HCT116 (cell line): ENCODE data around the gene PRRX1. TPM values are rescaled to one million over a fixed set of nuclear protein-coding genes. Genes with fewer than 3 reads are reported as not detected.

Experiments used
- ATAC-seq: fragments of 200-7000 bp; cut with Tn5 transposase; 2 replicates; pipeline ENCODE4 v1.9.1; 2020; ENCODE audit warnings: mild to moderate bottlenecking, moderate library complexity
- BruUV-seq: library from RNA; stranded (reverse); fragments of 400-500 nt; replicated peaks from 2 replicates; lab custom pipeline; 2021; lab: Mats Ljungman, UMichigan
- CTCF ChIA-PET: fragments of 300-600 bp; sonication (Branson Sonifier 250); formaldehyde crosslinking; loops from one replicate; lab custom pipeline; 2021; ENCODE audit warnings: antibody characterized with exemption; lab: Charles Lee
- POLR2A ChIA-PET: fragments of 300-600, 350-600 bp; sonication (Branson Sonifier 250); formaldehyde crosslinking; loops from one replicate; lab custom pipeline; 2021; ENCODE audit warnings: antibody characterized with exemption; lab: Charles Lee
- RAD21 ChIA-PET, 2 experiments: fragments of 300-600 bp; sonication (Branson Sonifier 250); formaldehyde crosslinking; loops; one replicate each; lab custom pipeline; 2023; ENCODE audit warnings: low total read pairs in 2 of 2; ENCODE audit not compliant: uncharacterized antibody in 2 of 2, unreplicated experiment in 2 of 2, low non-redundant PET in 1 of 2; lab: Charles Lee
- DNase-seq: peaks from one replicate; pipeline ENCODE4 v3.0.0-alpha.2; 2010; ENCODE audit warnings: low read depth, low spot score
- H2AFZ ChIP-seq: fragments of 200-600 bp; shearing (Covaris generic), sonication (generic); 2 replicates; pipeline ENCODE4 v1.6.1; 2017; ENCODE audit warnings: low read depth, mixed run types, mixed read lengths, antibody characterized with exemption, low read length; ENCODE audit not compliant: poor library complexity, severe bottlenecking
- H3K27ac ChIP-seq: 2 replicates; pipeline ENCODE4 v1.5.1; 2012; ENCODE audit warnings: low read depth, low read length
- H3K27me3 ChIP-seq: fragments of 200-600 bp; sonication (generic); 2 replicates; pipeline ENCODE4 v1.6.1; 2016; ENCODE audit warnings: mixed run types, low read length, mixed read lengths; ENCODE audit not compliant: insufficient read depth
- H3K36me3 ChIP-seq, 2 experiments: fragments of 200-500 bp in 1 of 2; fragments of 200-600 bp in 1 of 2; sonication (Bioruptor generic) in 1 of 2; sonication (generic) in 1 of 2; 2 replicates each; pipeline versions ENCODE4 v1.5.1 to v1.6.1; 2014 to 2016; ENCODE audit warnings: low read length in 2 of 2, inconsistent platforms in 1 of 2, mixed read lengths in 1 of 2, mixed run types in 1 of 2; ENCODE audit not compliant: insufficient read depth in 2 of 2, control insufficient read depth in 1 of 2
- H3K4me1 ChIP-seq, 2 experiments: fragments of 200-600 bp in 1 of 2; sonication (generic) in 1 of 2; 2 replicates each; pipeline versions ENCODE4 v1.5.1 to v1.6.1; 2012 to 2017; ENCODE audit warnings: low read length in 2 of 2, inconsistent platforms in 1 of 2, mild to moderate bottlenecking in 1 of 2, mixed read lengths in 1 of 2, mixed run types in 1 of 2, moderate library complexity in 1 of 2; ENCODE audit not compliant: insufficient read depth in 2 of 2, control insufficient read depth in 1 of 2
- H3K4me2 ChIP-seq: fragments of 200-600 bp; sonication (generic); 2 replicates; pipeline ENCODE4 v1.6.1; 2017; ENCODE audit warnings: mixed run types, low read length, mixed read lengths
- H3K4me3 ChIP-seq, 2 experiments: fragments of 200-600 bp in 1 of 2; sonication (generic) in 1 of 2; replicated peaks in 1 of 2; 2 replicates each; pipeline ENCODE4 v1.5.1; 2011 to 2016; ENCODE audit warnings: low read length in 2 of 2, control low read depth in 1 of 2, low read depth in 1 of 2, mild to moderate bottlenecking in 1 of 2, mixed read lengths in 1 of 2, mixed run types in 1 of 2
- H3K79me2 ChIP-seq: fragments of 200-600 bp; sonication (generic); 2 replicates; pipeline ENCODE4 v1.6.1; 2017; ENCODE audit warnings: mild to moderate bottlenecking, mixed run types, low read length, moderate library complexity, mixed read lengths; ENCODE audit not compliant: insufficient read depth
- H3K9ac ChIP-seq: fragments of 200-600 bp; sonication (generic); 2 replicates; pipeline ENCODE4 v1.6.1; 2016; ENCODE audit warnings: low read length, mixed read lengths
- H3K9me2 ChIP-seq: fragments of 200-600 bp; sonication (generic), shearing (Covaris generic); 2 replicates; pipeline ENCODE4 v1.6.1; 2017; ENCODE audit warnings: mixed run types, mild to moderate bottlenecking, moderate library complexity; ENCODE audit not compliant: insufficient read depth
- H3K9me3 ChIP-seq, 2 experiments: fragments of 200-500 bp in 1 of 2; fragments of 200-600 bp in 1 of 2; sonication (Bioruptor generic) in 1 of 2; sonication (generic) in 1 of 2; 2 replicates each; pipeline ENCODE4 v1.6.1; 2014 to 2017; ENCODE audit warnings: low read length in 2 of 2, mixed read lengths in 2 of 2, inconsistent platforms in 1 of 2, low read depth in 1 of 2, mild to moderate bottlenecking in 1 of 2, mixed run types in 1 of 2, moderate library complexity in 1 of 2; ENCODE audit not compliant: control insufficient read depth in 1 of 2, insufficient read depth in 1 of 2
- H4K20me1 ChIP-seq: fragments of 200-600 bp; sonication (generic), shearing (Covaris generic); 2 replicates; pipeline ENCODE4 v1.6.1; 2017; ENCODE audit warnings: mixed run types, mild to moderate bottlenecking, moderate library complexity; ENCODE audit not compliant: insufficient read depth
- CBX3 ChIP-seq: IDR thresholded peaks from 2 replicates; pipeline ENCODE4 v1.6.1; 2012; ENCODE audit warnings: low read depth
- CEBPB ChIP-seq: IDR thresholded peaks from 2 replicates; pipeline ENCODE4 v1.6.1; 2012; ENCODE audit warnings: low read depth
- EGR1 ChIP-seq: IDR thresholded peaks from 2 replicates; pipeline ENCODE4 v1.6.1; 2012; ENCODE audit warnings: low read depth
- ELF1 ChIP-seq: IDR thresholded peaks from 2 replicates; pipeline ENCODE4 v1.6.1; 2012; ENCODE audit warnings: low read depth, borderline replicate concordance
- EZH2 ChIP-seq: fragments of 200-600 bp; sonication (generic); IDR thresholded peaks from 2 replicates; pipeline ENCODE4 v1.6.1; 2017; ENCODE audit warnings: antibody characterized with exemption, mixed run types
- JUND ChIP-seq: IDR thresholded peaks from 2 replicates; pipeline ENCODE4 v1.6.1; 2012
- POLR2A ChIP-seq: IDR thresholded peaks from 2 replicates; pipeline ENCODE4 v1.7.0; 2011; ENCODE audit warnings: borderline replicate concordance; ENCODE audit not compliant: insufficient read depth, insufficient read length; ENCODE audit errors: extremely low read depth
- SP1 ChIP-seq: IDR thresholded peaks from 2 replicates; pipeline ENCODE4 v1.6.1; 2012; ENCODE audit warnings: low read depth
- SRF ChIP-seq: IDR thresholded peaks from 2 replicates; pipeline ENCODE4 v1.6.1; 2012; ENCODE audit warnings: low read depth
- TCF7L2 ChIP-seq: IDR thresholded peaks from 2 replicates; pipeline ENCODE4 v1.7.0; 2011; ENCODE audit warnings: borderline replicate concordance, inconsistent platforms; ENCODE audit not compliant: insufficient read depth, insufficient read length; ENCODE audit errors: extremely low read depth
- YY1 ChIP-seq: IDR thresholded peaks from 2 replicates; pipeline ENCODE4 v1.6.1; 2011; ENCODE audit warnings: low read length, low read depth, moderate library complexity, mild to moderate bottlenecking; ENCODE audit not compliant: insufficient replicate concordance; ENCODE audit errors: extremely low read depth
- ZNF274 ChIP-seq: fragments of 200-500 bp; sonication (Bioruptor generic); IDR thresholded peaks from 2 replicates; pipeline ENCODE4 v1.6.1; 2014; ENCODE audit warnings: mild to moderate bottlenecking, low read depth, low read length, inconsistent platforms
- intact Hi-C: fragments of 100-400 bp; cut with micrococcal nuclease; formaldehyde crosslinking; loops from 2 replicates; pipeline ENCODE4 v1.10.0; 2022
- total RNA-seq: library from RNA; stranded (reverse); gene quantifications from one replicate; pipeline ENCODE4 v1.2.1, GENCODE V29; 2021; ENCODE audit not compliant: unreplicated experiment
- TF ChIP-seq, protein P1 (sequence below): IDR thresholded peaks from 2 replicates; pipeline ENCODE4 v1.6.1; 2012
- TF ChIP-seq, protein P2 (sequence below): IDR thresholded peaks from 2 replicates; pipeline ENCODE4 v1.6.1; 2011; ENCODE audit warnings: mild to moderate bottlenecking, low read length, moderate library complexity; ENCODE audit not compliant: insufficient replicate concordance; ENCODE audit errors: extremely low read depth
- TF ChIP-seq, protein P3 (sequence below): IDR thresholded peaks from 2 replicates; pipeline ENCODE4 v1.6.1; 2012

Gene PRRX1
- total RNA-seq, 1 experiment from 2014 or later, result 0.37 TPM

DNA sequence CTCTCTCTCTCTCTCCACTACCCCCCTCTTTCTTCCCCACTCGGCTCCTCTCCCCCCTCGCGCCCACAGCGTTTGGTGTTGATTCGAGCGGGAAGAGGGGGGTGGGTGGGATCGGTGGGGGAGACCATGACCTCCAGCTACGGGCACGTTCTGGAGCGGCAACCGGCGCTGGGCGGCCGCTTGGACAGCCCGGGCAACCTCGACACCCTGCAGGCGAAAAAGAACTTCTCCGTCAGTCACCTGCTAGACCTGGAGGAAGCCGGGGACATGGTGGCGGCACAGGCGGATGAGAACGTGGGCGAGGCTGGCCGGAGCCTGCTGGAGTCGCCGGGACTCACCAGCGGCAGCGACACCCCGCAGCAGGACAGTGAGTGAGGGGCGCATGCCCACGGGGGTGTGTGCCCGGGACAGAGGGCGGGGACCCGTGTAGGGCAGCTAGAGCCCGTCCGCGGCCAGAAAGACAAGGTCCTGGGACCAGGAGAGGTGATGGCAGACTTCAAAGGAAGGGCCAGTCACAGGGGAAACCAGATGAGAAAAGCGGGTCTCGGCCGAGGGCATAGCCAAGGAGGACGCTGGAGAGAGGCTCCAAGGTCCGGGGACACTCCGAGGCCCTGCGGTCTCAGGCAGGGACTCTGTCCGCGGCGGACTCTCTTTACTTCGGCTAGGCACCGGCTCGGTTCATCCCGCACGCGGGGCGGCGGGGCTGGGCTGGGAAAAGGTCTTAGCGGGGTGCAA lies at the start of gene PRRX1 (continued):
- TF ChIP-seq, protein P1, sequence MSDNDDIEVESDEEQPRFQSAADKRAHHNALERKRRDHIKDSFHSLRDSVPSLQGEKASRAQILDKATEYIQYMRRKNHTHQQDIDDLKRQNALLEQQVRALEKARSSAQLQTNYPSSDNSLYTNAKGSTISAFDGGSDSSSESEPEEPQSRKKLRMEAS, result no peak
- no peak for TF ChIP-seq CBX3

DNA sequence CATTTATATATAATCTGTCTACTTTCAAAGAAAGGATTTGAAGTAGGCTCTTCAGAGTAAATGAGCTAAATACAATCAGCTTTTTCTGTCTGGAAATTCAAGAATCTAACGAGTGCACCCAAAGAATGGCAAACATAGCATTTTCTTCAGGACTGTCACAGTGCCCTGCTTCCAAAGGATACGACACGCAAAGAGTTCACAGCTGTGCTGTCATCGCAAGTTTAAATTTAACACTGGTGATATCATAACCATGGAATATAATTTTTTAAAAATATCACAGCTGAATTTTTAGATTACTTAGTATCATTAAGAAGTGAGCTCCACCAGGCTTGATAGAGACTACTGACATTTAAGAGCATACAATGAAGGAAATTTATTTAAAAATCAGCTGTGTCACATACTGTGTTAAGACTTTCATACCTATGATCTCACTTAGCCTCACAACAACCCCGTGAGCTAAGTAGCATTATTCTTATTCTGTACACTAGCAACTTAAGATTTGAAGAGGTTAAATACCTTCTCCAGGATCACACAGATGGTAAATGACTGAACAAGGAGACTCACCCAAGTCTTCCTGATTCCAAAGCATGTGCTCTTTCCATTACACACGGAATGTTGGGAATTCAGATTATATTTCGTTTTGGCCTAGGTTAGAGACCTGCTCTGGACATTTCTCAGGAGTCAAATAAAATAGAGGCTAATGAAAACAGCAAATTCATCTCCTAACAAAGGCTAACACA lies 46.2 kb upstream of the PRRX1 start:
- ChIA-PET RAD21 (no interaction called here), POLR2A (no interaction called here), CTCF (no interaction called here)
- Histone ChIP-seq H3K36me3 (no peaks in the 10 kb centered on the region), H3K4me2 (no peak overlapping the region), H3K79me2 (no peaks in the 10 kb centered on the region), H3K27me3 (no peaks in the 10 kb centered on the region), H3K9me2 (no peaks in the 10 kb centered on the region), H3K9ac (no peak overlapping the region), H3K9me3 (no peaks in the 10 kb centered on the region), H4K20me1 (no peaks in the 10 kb centered on the region), H3K4me3 (no peak overlapping the region), H2AFZ (no peak overlapping the region), H3K27ac (no peak overlapping the region), H3K4me1 (peaks cover 0 to 8% of the 10 kb centered on the region in 2 experiments; a peak in 1 of 4 replicates)
- no peak for TF ChIP-seq SRF
- no peak for TF ChIP-seq CBX3
- TF ChIP-seq, protein P1, result no peak
- TF ChIP-seq, protein P2, sequence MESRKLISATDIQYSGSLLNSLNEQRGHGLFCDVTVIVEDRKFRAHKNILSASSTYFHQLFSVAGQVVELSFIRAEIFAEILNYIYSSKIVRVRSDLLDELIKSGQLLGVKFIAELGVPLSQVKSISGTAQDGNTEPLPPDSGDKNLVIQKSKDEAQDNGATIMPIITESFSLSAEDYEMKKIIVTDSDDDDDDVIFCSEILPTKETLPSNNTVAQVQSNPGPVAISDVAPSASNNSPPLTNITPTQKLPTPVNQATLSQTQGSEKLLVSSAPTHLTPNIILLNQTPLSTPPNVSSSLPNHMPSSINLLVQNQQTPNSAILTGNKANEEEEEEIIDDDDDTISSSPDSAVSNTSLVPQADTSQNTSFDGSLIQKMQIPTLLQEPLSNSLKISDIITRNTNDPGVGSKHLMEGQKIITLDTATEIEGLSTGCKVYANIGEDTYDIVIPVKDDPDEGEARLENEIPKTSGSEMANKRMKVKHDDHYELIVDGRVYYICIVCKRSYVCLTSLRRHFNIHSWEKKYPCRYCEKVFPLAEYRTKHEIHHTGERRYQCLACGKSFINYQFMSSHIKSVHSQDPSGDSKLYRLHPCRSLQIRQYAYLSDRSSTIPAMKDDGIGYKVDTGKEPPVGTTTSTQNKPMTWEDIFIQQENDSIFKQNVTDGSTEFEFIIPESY, result no peak
- TF ChIP-seq JUND, result no peak
- TF ChIP-seq, protein P3, sequence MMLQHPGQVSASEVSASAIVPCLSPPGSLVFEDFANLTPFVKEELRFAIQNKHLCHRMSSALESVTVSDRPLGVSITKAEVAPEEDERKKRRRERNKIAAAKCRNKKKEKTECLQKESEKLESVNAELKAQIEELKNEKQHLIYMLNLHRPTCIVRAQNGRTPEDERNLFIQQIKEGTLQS, result no peak
- TF ChIP-seq POLR2A, result no peak
- no peak for TF ChIP-seq TCF7L2
- TF ChIP-seq CEBPB, result no peak
- no peak for TF ChIP-seq SP1
- no peak for TF ChIP-seq YY1
- no peak for TF ChIP-seq EGR1
- TF ChIP-seq ELF1, result no peak
- TF ChIP-seq EZH2, result no peak
- no peak for TF ChIP-seq ZNF274
- no TSS peak for BruUV-seq
- intact Hi-C loops, result no loop called here
- DNase-seq, result no peak
- ATAC-seq, result no peak
